Measurements from ENCODE around the gene PLAC9. TPM values are rescaled to one million over a fixed set of nuclear protein-coding genes. Genes with fewer than 3 reads are reported as not detected.
A peak's percentile ranks its signal among the peaks of the same experiment; 100 is the strongest.

The PLAC9 gene
- polyA plus RNA-seq, 3 donors from 2014 or later = not detected

- no peak overlapping the region for H3K4me3 Mint-ChIP-seq
Measured at GRCh38 chr10:80168679-80169380, 36.3 kb downstream of the PLAC9 start.

GRCh38 chr10:80170026-80170425 is 37.5 kb downstream of the PLAC9 start:
- Mint-ChIP-seq H3K36me3 (peaks cover 7 to 14% (median 8%) of the 10 kb centered on the region in 3 donors), H3K9me3 (no peaks in the 10 kb centered on the region), H3K4me1 (peaks cover 14 to 23% of the 10 kb centered on the region in 2 donors), H3K4me3 (no peak overlapping the region), H3K27ac (peak overlapping the region in 4 of 6 donors; percentile 23 to 44 (median 29)), H3K27me3 (ENCODE audit: low read depth in 3 of 3) (peaks cover 1 to 5% (median 4%) of the 10 kb centered on the region in 3 donors)
- no peak for DNase-seq

More at GRCh38 chr10:80168679-80169380, 36.3 kb downstream of the PLAC9 start:
- Mint-ChIP-seq H3K36me3 (peaks cover 8 to 14% (median 10%) of the 10 kb centered on the region in 3 donors), H3K27ac (peak overlapping the region in 1 of 6 donors; percentile 34), H3K4me1 (peaks cover 14 to 22% of the 10 kb centered on the region in 2 donors), H3K27me3 (ENCODE audit: low read depth in 3 of 3) (peaks cover 1 to 8% (median 4%) of the 10 kb centered on the region in 3 donors), H3K9me3 (no peaks in the 10 kb centered on the region)
- DNase-seq = peak in 1 of 3 donors; percentile 39

GRCh38 chr10:80170641-80171040 is 38.1 kb downstream of the PLAC9 start:
- H3K27ac Mint-ChIP-seq = peak overlapping the region in 2 of 6 donors; percentile 73 to 78
- no peak for DNase-seq
- peaks cover 4 to 12% (median 7%) of the 10 kb centered on the region in 3 donors for H3K36me3 Mint-ChIP-seq
- H3K9me3 Mint-ChIP-seq = no peaks in the 10 kb centered on the region
- no peak overlapping the region for H3K4me3 Mint-ChIP-seq
- peaks cover 1 to 5% (median 4%) of the 10 kb centered on the region in 3 donors for H3K27me3 Mint-ChIP-seq (ENCODE audit: low read depth in 3 of 3)
- peaks cover 20 to 23% of the 10 kb centered on the region in 2 donors for H3K4me1 Mint-ChIP-seq

GRCh38 chr10:80171248-80171660 is 38.7 kb downstream of the PLAC9 start:
- no peaks in the 10 kb centered on the region for H3K9me3 Mint-ChIP-seq
- DNase-seq = no peak
- peaks cover 1 to 5% (median 4%) of the 10 kb centered on the region in 3 donors for H3K27me3 Mint-ChIP-seq (ENCODE audit: low read depth in 3 of 3)
- H3K4me3 Mint-ChIP-seq = no peak overlapping the region
- H3K4me1 Mint-ChIP-seq = peaks cover 26% of the 10 kb centered on the region in 2 donors
- H3K27ac Mint-ChIP-seq = peak overlapping the region in 4 of 6 donors; percentile 18 to 78 (median 52)
- H3K36me3 Mint-ChIP-seq = peaks cover 0 to 6% (median under 1%) of the 10 kb centered on the region in 3 donors

- Mint-ChIP-seq H3K9me3 (no peaks in the 10 kb centered on the region), H3K4me1 (peaks cover 37 to 42% of the 10 kb centered on the region in 2 donors), H3K36me3 (peaks cover 0 to 4% (median 0%) of the 10 kb centered on the region in 3 donors), H3K4me3 (no peak overlapping the region), H3K27me3 (ENCODE audit: low read depth in 3 of 3) (peaks cover 1 to 4% (median 2%) of the 10 kb centered on the region in 3 donors), H3K27ac (peak overlapping the region in 1 of 6 donors; percentile 34)
- no peak for DNase-seq
Measured at GRCh38 chr10:80172896-80173295, 40.4 kb downstream of the PLAC9 start.

- peak overlapping the region in 2 of 6 donors; percentile 8 to 28 for H3K27ac Mint-ChIP-seq
- H3K4me1 Mint-ChIP-seq = peaks cover 42 to 47% of the 10 kb centered on the region in 2 donors
- no peak for DNase-seq
- peaks cover under 1 to 4% (median 1%) of the 10 kb centered on the region in 3 donors for H3K27me3 Mint-ChIP-seq (ENCODE audit: low read depth in 3 of 3)
- no peak overlapping the region for H3K4me3 Mint-ChIP-seq
- peaks cover 0 to 4% (median 0%) of the 10 kb centered on the region in 3 donors for H3K36me3 Mint-ChIP-seq
- H3K9me3 Mint-ChIP-seq = no peaks in the 10 kb centered on the region
Measured at GRCh38 chr10:80173466-80173865, 40.9 kb downstream of the PLAC9 start.

- Mint-ChIP-seq H3K27ac (no peak overlapping the region), H3K9me3 (no peaks in the 10 kb centered on the region), H3K36me3 (peaks cover 0 to 4% (median 0%) of the 10 kb centered on the region in 3 donors), H3K4me3 (no peak overlapping the region), H3K27me3 (ENCODE audit: low read depth in 3 of 3) (peaks cover 1 to 4% (median 3%) of the 10 kb centered on the region in 3 donors), H3K4me1 (peaks cover 47 to 54% of the 10 kb centered on the region in 2 donors)
- DNase-seq = no peak
Measured at GRCh38 chr10:80174641-80175395, 42.3 kb downstream of the PLAC9 start.

- Mint-ChIP-seq H3K36me3 (peaks cover 0 to 4% (median 4%) of the 10 kb centered on the region in 3 donors), H3K4me1 (peaks cover 54 to 64% of the 10 kb centered on the region in 2 donors), H3K27me3 (ENCODE audit: low read depth in 3 of 3) (peaks cover 0 to 3% (median 0%) of the 10 kb centered on the region in 3 donors), H3K4me3 (no peak overlapping the region), H3K9me3 (no peaks in the 10 kb centered on the region), H3K27ac (peak overlapping the region in 4 of 6 donors; percentile 8 to 57 (median 37))
- DNase-seq = no peak
Measured at GRCh38 chr10:80176526-80176925, 44.0 kb downstream of the PLAC9 start.

GRCh38 chr10:80177781-80178636 is 45.5 kb downstream of the PLAC9 start:
- no peak for DNase-seq
- H3K36me3 Mint-ChIP-seq = peaks cover 0 to 4% (median 0%) of the 10 kb centered on the region in 3 donors
- peaks cover 0 to 5% (median 0%) of the 10 kb centered on the region in 3 donors for H3K27me3 Mint-ChIP-seq (ENCODE audit: low read depth in 3 of 3)
- H3K4me3 Mint-ChIP-seq = no peak overlapping the region
- H3K9me3 Mint-ChIP-seq = no peaks in the 10 kb centered on the region
- peak overlapping the region in 5 of 6 donors; percentile 28 to 71 (median 50) for H3K27ac Mint-ChIP-seq
- H3K4me1 Mint-ChIP-seq = peaks cover 62 to 79% of the 10 kb centered on the region in 2 donors

- no peak overlapping the region for H3K4me3 Mint-ChIP-seq
- DNase-seq = no peak
- H3K4me1 Mint-ChIP-seq = peaks cover 88 to 100% of the 10 kb centered on the region in 2 donors
- H3K9me3 Mint-ChIP-seq = no peaks in the 10 kb centered on the region
- peaks cover 0 to 4% (median 0%) of the 10 kb centered on the region in 3 donors for H3K36me3 Mint-ChIP-seq
- no peak overlapping the region for H3K27ac Mint-ChIP-seq
- peaks cover 0 to 13% (median 5%) of the 10 kb centered on the region in 3 donors for H3K27me3 Mint-ChIP-seq (ENCODE audit: low read depth in 3 of 3)
Measured at GRCh38 chr10:80182986-80183385, 50.5 kb downstream of the PLAC9 start.

- no peak overlapping the region for H3K27ac Mint-ChIP-seq
- DNase-seq = no peak
- no peak overlapping the region for H3K4me3 Mint-ChIP-seq
- no peaks in the 10 kb centered on the region for H3K9me3 Mint-ChIP-seq
- H3K36me3 Mint-ChIP-seq = peaks cover 0 to 4% (median 0%) of the 10 kb centered on the region in 3 donors
- peaks cover 87 to 100% of the 10 kb centered on the region in 2 donors for H3K4me1 Mint-ChIP-seq
- peaks cover 0 to 14% (median 5%) of the 10 kb centered on the region in 3 donors for H3K27me3 Mint-ChIP-seq (ENCODE audit: low read depth in 3 of 3)
Measured at GRCh38 chr10:80183436-80183835, 50.9 kb downstream of the PLAC9 start.

- peak overlapping the region in 2 of 6 donors; percentile 1 to 48 for H3K27ac Mint-ChIP-seq
- H3K4me3 Mint-ChIP-seq = no peak overlapping the region
- DNase-seq = no peak
- peaks cover 87 to 100% of the 10 kb centered on the region in 2 donors for H3K4me1 Mint-ChIP-seq
- H3K27me3 Mint-ChIP-seq (ENCODE audit: low read depth in 3 of 3) = peaks cover 0 to 13% (median 5%) of the 10 kb centered on the region in 3 donors
- H3K9me3 Mint-ChIP-seq = no peaks in the 10 kb centered on the region
- H3K36me3 Mint-ChIP-seq = peaks cover 0 to 4% (median 0%) of the 10 kb centered on the region in 3 donors
Measured at GRCh38 chr10:80184291-80184690, 51.8 kb downstream of the PLAC9 start.

Measured in immature natural killer cell (primary cell).